Central memory CD8-positive, alpha-beta T cell (primary cell): ENCODE data around the gene SLC12A2.
A peak's percentile ranks its signal among the peaks of the same experiment; 100 is the strongest.

Source experiments
- ATAC-seq: fragments of 150-1000 bp; cut with Tn5 transposase; replicated peaks from 2 replicates; pipeline ENCODE4 v1.10.0; 2022; ENCODE audit warnings: mild to moderate bottlenecking, moderate FRiP score, moderate number of reproducible peaks; ENCODE audit not compliant: poor library complexity, severe bottlenecking; ENCODE audit errors: extremely low read depth
- DNase-seq, 2 donors: peaks; one replicate each; pipeline ENCODE4 v3.0.0; 2021; ENCODE audit warnings: low spot score in 2 of 2
- H3K27ac Mint-ChIP-seq: one replicate; pipeline ENCODE4 v1.8.0; 2022; ENCODE audit warnings: low read depth, mild to moderate bottlenecking, moderate library complexity, mixed read lengths
- H3K27me3 Mint-ChIP-seq: one replicate; pipeline ENCODE4 v1.8.0; 2022; ENCODE audit warnings: mixed read lengths
- H3K36me3 Mint-ChIP-seq: one replicate; pipeline ENCODE4 v1.8.0; 2022; ENCODE audit warnings: mild to moderate bottlenecking, moderate library complexity, mixed read lengths; ENCODE audit not compliant: insufficient read depth
- H3K4me1 Mint-ChIP-seq: one replicate; pipeline ENCODE4 v1.8.0; 2022; ENCODE audit warnings: mixed read lengths
- H3K4me3 Mint-ChIP-seq: one replicate; pipeline ENCODE4 v1.8.0; 2022; ENCODE audit warnings: mild to moderate bottlenecking, moderate library complexity, mixed read lengths
- H3K9me3 Mint-ChIP-seq: one replicate; pipeline ENCODE4 v1.8.0; 2022; ENCODE audit warnings: mixed read lengths

SLC12A2 gene

DNA sequence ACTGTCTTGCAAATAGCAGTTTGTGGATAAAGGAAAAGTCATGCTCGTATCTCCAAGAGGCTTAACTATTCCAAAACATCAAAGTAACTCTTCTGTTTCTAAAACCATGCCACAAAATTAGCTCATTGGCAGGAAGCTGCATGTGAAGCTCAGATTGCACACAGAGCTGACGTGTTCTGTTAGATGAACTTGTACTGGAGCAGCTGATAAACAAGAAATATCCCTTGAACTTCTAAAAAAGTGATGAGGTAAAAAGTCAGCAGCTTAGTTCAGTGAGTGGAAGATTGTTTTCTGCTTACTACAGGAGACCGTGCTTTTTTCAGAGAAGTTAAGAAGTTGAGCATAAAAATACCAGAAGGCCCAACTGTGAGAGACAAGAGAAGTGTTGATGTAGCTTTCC is 113.2 kb downstream of the SLC12A2 start:
- DNase-seq (no peak), ATAC-seq (peak; percentile 15)
- no peak overlapping the region for H3K4me3 Mint-ChIP-seq
- H3K27ac Mint-ChIP-seq = no peak overlapping the region
- no peaks in the 10 kb centered on the region for H3K9me3 Mint-ChIP-seq
- peaks cover 5% of the 10 kb centered on the region for H3K4me1 Mint-ChIP-seq
- peaks cover 1% of the 10 kb centered on the region for H3K36me3 Mint-ChIP-seq
- H3K27me3 Mint-ChIP-seq = no peaks in the 10 kb centered on the region

DNA sequence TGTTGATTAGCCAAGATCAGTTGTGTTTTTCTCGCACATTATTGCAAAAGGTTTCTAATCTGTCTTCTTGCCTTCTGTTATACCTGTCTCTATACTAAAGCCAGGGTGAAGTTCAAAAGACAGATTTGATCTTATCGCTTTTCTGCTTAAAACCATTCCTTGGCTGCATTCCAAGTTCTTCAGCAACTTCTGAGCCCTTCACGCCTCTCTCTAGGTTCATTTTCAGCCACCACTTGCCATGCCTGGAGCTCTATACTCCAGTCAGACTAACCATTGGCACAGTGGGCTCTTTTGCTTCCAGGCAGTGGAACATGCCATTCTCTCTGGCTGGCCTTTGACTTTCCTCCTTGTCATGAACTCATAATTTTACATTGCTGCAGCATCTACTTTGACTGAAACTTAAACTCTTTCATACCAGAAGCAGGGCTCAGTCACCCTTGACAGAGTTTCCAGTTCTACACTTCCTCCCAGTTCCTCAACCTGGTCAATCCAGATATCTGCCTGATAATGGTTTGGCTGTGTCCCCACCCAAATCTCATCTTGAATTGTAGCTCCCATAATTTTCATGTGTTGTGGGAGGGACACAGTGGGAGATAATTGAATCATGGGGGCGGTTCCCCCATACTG is 114.4 kb downstream of the SLC12A2 start:
- Mint-ChIP-seq H3K27ac (no peak overlapping the region), H3K4me1 (peaks cover 5% of the 10 kb centered on the region), H3K4me3 (no peak overlapping the region), H3K36me3 (no peaks in the 10 kb centered on the region), H3K27me3 (no peaks in the 10 kb centered on the region), H3K9me3 (no peaks in the 10 kb centered on the region)
- ATAC-seq (no peak), DNase-seq (no peak)

DNA sequence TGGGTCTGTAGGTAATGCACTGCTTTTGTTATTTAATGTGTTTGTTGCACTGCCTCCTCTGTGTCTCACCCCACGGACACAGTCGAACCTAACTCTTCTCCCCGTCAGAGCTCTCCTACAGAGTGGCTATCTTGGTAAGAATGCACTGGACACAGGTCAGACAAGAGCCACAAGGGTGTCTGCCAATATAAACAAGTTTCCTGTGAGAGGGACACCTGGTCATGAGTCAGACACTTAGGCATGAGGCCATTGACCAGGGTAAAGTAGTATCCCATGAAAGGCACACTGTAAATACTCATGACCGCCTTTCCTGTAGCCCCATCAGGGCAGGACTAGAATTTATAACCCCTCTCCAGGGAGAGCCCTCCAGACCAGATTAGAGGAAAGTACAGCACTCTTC is 115.5 kb downstream of the SLC12A2 start:
- H3K27ac Mint-ChIP-seq = peak overlapping the region; percentile 4
- DNase-seq (no peak), ATAC-seq (no peak)
- no peak overlapping the region for H3K4me3 Mint-ChIP-seq
- H3K9me3 Mint-ChIP-seq = no peaks in the 10 kb centered on the region
- H3K36me3 Mint-ChIP-seq = no peaks in the 10 kb centered on the region
- H3K27me3 Mint-ChIP-seq = no peaks in the 10 kb centered on the region
- H3K4me1 Mint-ChIP-seq = peaks cover 5% of the 10 kb centered on the region

DNA sequence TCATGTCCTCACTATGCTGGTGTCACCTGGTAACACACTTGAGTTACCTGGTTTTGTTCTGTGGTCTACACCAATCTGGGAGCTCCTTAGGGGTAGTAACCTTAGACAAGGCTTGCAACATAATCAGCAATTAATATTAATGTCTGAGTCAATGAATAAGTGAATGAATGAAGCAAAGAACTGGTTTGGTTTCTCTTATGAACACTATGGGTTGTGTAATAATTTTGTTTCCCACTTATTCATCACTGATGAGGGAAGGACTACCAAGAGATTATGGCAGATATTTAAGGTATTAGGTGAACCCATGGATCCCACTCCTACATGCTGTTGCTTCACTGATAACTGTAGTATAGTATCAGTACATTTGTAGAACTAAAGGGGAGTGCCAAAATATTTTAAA is 116.0 kb downstream of the SLC12A2 start:
- no peaks in the 10 kb centered on the region for H3K36me3 Mint-ChIP-seq
- no peaks in the 10 kb centered on the region for H3K9me3 Mint-ChIP-seq
- ATAC-seq (no peak), DNase-seq (no peak)
- H3K4me3 Mint-ChIP-seq = no peak overlapping the region
- H3K27me3 Mint-ChIP-seq = no peaks in the 10 kb centered on the region
- no peak overlapping the region for H3K27ac Mint-ChIP-seq
- peaks cover 5% of the 10 kb centered on the region for H3K4me1 Mint-ChIP-seq

DNA sequence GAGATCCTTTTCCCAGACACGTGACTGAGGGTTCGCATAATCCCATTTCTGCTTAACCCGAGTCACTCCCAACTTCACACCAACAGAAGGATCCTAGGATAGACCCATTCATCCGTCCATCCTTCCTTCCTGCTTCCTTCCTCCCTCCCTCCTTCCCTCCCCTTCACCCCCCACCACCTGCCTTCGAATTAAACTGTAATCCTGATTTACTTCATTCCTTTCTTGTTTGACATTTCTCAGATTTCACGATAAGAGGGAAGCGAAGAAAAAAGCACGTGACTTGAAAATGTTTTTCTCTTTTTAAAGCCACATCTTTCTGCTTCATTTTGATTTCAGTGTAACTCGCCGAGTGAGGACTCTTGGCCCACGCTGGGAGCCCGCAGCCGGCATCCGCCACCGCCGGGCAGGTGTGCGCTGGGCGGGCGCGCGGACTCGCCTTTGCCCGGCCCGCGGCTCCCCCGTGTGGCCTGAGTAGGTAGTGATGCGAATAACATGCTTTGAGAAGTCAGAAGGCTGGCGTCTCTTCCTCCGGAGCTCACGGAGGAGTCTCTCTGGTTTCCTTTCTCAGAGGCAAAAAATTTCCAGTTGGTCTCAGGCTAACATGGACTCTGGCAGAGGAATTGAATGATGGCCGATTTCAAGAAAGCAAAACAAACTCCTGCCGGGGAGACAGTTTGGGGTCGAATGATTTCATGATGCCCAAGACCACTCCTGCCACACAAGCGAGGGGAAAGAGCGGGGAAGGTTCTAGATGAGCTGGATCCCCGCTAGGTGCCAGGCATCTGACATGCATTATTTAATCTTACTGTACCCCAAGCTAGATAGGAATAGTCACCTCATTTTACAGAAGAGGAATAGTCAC is 117.7 kb downstream of the SLC12A2 start:
- Mint-ChIP-seq H3K36me3 (no peaks in the 10 kb centered on the region), H3K9me3 (no peaks in the 10 kb centered on the region)
- DNase-seq = peak; percentile 64 to 68

DNA sequence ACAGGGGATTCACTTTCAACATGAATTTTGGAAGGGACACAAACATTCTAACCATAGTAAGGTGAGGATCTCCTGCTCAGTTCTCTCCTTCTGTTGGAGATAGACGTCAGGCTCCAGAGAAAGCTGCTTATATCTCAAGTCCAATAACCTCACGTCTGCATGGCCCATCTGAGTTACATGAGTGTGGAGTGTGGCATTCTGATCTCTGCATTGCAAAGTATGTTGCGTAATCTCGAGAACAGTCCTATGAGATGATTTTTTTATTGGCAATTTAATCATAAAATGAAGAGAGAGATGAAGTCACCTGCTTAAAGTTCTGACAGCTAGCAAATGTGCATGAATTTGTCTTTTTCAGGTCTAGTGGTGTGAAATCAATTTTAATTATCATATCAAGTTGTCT is 118.8 kb downstream of the SLC12A2 start:
- Mint-ChIP-seq H3K27me3 (peaks cover 8% of the 10 kb centered on the region), H3K27ac (no peak overlapping the region), H3K4me3 (no peak overlapping the region), H3K36me3 (no peaks in the 10 kb centered on the region), H3K9me3 (no peaks in the 10 kb centered on the region), H3K4me1 (peaks cover 5% of the 10 kb centered on the region)
- no peak for DNase-seq
- ATAC-seq = no peak

More for the DNA sequence above, 117.7 kb downstream of the SLC12A2 start:
- Mint-ChIP-seq H3K4me3 (no peak overlapping the region), H3K4me1 (peaks cover 5% of the 10 kb centered on the region), H3K27me3 (no peaks in the 10 kb centered on the region), H3K27ac (no peak overlapping the region)
- peak; percentile 85 for ATAC-seq

DNA sequence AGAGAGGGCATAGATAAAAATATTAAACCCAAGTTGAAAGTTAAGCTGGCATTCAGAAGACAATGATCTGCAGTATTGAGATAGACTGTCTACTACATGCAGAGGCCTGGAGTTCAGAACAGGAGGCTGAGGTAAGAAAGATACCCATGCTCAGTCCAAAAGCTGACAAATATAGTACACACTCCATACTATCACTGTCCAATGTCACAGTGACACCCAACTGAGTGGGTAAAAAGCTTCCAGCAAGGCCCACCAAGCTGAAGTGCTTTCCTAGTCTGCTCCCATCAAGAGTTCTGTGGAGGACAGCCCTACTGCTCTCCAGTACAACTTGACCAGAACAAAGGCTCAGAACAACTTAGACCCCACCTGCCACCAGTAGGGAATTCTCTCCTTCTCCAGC is 124.9 kb downstream of the SLC12A2 start:
- no peak for ATAC-seq
- H3K9me3 Mint-ChIP-seq = no peaks in the 10 kb centered on the region
- H3K27me3 Mint-ChIP-seq = peaks cover 18% of the 10 kb centered on the region
- H3K4me3 Mint-ChIP-seq = no peak overlapping the region
- no peaks in the 10 kb centered on the region for H3K36me3 Mint-ChIP-seq
- no peak for DNase-seq
- H3K27ac Mint-ChIP-seq = no peak overlapping the region
- H3K4me1 Mint-ChIP-seq = no peaks in the 10 kb centered on the region

DNA sequence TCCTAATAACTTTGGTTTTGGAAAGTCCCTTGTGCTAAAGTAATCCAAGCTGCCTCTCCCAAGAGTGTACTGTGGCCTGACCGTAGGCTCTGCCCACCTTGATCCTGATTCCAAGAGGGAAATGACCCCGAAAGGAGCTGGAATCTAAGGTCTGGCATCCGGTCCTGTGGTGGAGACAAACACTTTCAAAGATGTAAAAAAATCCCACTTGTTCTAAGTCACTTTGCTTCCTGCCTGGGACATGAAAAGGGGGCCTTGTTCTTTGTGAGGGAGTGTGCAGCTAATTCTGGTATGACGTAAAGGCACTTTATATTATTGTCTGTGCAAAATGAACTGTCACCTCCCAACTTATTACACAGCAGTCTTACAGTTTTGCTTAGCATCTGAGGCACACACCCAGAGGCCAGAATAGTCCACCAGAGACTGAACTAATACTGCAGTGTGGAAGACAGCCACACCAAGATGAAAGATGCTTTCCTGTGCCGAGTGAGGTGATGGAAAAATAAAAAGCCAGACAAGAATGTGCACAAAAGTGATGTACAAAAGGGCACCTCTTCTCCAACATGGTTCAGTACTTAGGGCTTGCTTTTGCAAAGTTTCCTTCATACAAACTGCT is 128.7 kb downstream of the SLC12A2 start:
- ATAC-seq (no peak), DNase-seq (no peak)
- Mint-ChIP-seq H3K36me3 (no peaks in the 10 kb centered on the region), H3K4me1 (no peaks in the 10 kb centered on the region), H3K4me3 (no peak overlapping the region), H3K27ac (no peak overlapping the region), H3K27me3 (peaks cover 10% of the 10 kb centered on the region), H3K9me3 (no peaks in the 10 kb centered on the region)

DNA sequence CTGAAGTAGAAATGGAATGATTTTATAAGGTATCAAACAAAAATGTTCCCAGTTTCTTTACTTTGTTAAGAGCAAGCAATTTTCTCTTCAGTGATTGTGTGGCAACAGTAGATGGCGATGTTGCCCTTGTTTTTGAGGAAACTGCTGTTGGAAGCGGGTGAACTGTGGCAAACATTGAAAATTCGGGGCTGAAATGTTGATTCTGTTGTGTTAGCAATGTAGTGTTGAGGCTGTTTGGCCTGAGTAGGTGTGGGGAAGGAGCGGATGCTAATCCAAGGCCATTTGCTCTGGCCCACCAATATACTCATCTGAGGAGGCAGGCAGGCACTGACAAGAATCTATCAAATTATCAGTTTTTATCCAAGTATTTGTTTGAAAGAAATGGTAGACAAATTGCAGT is 129.8 kb downstream of the SLC12A2 start:
- H3K4me3 Mint-ChIP-seq = no peak overlapping the region
- H3K9me3 Mint-ChIP-seq = no peaks in the 10 kb centered on the region
- DNase-seq (no peak), ATAC-seq (no peak)
- no peak overlapping the region for H3K27ac Mint-ChIP-seq
- peaks cover 10% of the 10 kb centered on the region for H3K27me3 Mint-ChIP-seq
- H3K4me1 Mint-ChIP-seq = no peaks in the 10 kb centered on the region
- peaks cover 1% of the 10 kb centered on the region for H3K36me3 Mint-ChIP-seq

DNA sequence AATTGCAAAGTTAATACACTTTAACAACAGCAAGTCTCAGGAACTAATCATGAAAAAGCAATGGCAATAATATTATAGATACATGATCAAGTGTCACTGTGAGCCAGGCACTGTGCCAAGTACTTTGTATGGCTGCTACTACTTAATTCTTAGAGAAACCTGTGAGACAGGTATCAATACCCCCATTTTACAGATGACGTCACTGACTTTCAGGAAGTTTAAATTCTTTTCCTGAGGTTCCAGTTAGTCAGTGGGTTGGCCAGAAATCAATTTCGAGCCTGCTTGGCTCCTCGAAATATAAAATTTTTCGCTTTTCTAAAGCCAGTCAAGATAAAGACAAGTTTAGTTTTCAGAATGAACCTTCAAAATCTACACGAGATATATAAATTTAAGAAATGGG is 130.3 kb downstream of the SLC12A2 start:
- H3K27me3 Mint-ChIP-seq = peaks cover 5% of the 10 kb centered on the region
- ATAC-seq (no peak), DNase-seq (no peak)
- H3K4me1 Mint-ChIP-seq = no peaks in the 10 kb centered on the region
- no peaks in the 10 kb centered on the region for H3K9me3 Mint-ChIP-seq
- no peak overlapping the region for H3K27ac Mint-ChIP-seq
- H3K4me3 Mint-ChIP-seq = no peak overlapping the region
- H3K36me3 Mint-ChIP-seq = peaks cover 1% of the 10 kb centered on the region

DNA sequence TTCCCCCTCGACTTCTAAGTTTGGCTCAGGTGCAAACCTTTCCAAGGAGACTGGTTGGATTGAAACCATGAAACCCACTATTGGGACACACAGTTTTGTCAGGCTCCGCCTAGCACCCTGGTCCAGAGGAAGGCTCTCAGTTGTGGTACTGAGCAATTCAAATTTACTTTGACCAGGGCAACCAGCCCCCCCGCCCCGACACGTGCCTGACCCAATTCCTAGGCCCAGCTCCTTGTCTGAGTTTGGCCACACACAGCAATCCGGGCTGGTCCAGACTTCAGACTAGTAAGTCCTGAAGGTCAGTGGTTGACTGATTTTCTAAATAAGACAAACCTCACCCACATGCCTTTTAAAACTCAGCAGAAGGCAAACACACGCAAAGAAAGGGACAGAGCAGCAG is 132.7 kb downstream of the SLC12A2 start:
- no peak for DNase-seq
- Mint-ChIP-seq H3K27ac (no peak overlapping the region), H3K4me3 (no peak overlapping the region), H3K27me3 (no peaks in the 10 kb centered on the region), H3K36me3 (peaks cover 1% of the 10 kb centered on the region), H3K9me3 (no peaks in the 10 kb centered on the region), H3K4me1 (no peaks in the 10 kb centered on the region)
- no peak for ATAC-seq

DNA sequence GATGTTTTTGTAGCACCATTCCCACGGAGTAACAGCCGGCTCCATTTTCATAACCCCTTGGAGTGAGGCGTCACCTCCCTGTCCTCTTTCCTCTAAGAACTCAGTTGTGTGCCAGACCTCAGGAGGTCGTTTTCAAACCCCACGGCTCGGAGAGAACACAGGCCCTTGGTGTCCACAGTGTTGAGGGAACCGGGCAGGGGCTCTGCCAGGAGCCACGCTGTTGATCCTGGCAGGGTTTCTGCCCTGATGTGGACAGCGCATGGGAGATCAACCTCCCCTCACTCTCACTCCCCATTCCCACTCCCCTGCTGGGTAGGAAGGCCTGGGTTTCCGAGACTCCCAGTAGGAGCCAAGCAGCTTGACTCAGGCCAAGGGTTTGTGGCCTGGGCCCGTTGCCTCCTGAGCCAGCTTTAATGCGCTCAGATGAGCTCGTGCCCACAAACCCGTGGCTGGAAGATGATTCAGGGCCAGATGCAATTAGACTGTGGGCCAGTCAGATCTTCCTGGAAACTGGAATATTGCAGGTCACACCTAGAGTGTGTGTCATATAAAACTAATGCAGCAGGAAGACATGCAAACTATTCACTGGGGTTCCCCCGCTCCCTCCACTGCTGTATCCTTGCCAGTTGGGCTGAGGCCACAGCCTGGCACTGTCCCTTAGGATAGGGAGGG is 133.4 kb downstream of the SLC12A2 start:
- DNase-seq (no peak), ATAC-seq (no peak)
- no peaks in the 10 kb centered on the region for H3K27me3 Mint-ChIP-seq
- H3K4me3 Mint-ChIP-seq = no peak overlapping the region
- H3K36me3 Mint-ChIP-seq = peaks cover 1% of the 10 kb centered on the region
- no peaks in the 10 kb centered on the region for H3K4me1 Mint-ChIP-seq
- H3K9me3 Mint-ChIP-seq = no peaks in the 10 kb centered on the region
- no peak overlapping the region for H3K27ac Mint-ChIP-seq
